NB4 (cell line): ENCODE data around the gene FUOM.

Experiments used
- POLR2A ChIP-seq: IDR thresholded peaks from 2 replicates; pipeline ENCODE4 v1.6.1; 2011; ENCODE audit warnings: mild to moderate bottlenecking; ENCODE audit not compliant: insufficient read length; ENCODE audit errors: extremely low read depth
- TF ChIP-seq, protein P1 (sequence below): IDR thresholded peaks from one replicate; pipeline ENCODE4 v1.5.1; 2012; ENCODE audit warnings: low read depth, low read length
- TF ChIP-seq, protein P2 (sequence below): IDR thresholded peaks from 2 replicates; pipeline ENCODE4 v1.6.1; 2011; ENCODE audit warnings: low read depth, low read length

DNA sequence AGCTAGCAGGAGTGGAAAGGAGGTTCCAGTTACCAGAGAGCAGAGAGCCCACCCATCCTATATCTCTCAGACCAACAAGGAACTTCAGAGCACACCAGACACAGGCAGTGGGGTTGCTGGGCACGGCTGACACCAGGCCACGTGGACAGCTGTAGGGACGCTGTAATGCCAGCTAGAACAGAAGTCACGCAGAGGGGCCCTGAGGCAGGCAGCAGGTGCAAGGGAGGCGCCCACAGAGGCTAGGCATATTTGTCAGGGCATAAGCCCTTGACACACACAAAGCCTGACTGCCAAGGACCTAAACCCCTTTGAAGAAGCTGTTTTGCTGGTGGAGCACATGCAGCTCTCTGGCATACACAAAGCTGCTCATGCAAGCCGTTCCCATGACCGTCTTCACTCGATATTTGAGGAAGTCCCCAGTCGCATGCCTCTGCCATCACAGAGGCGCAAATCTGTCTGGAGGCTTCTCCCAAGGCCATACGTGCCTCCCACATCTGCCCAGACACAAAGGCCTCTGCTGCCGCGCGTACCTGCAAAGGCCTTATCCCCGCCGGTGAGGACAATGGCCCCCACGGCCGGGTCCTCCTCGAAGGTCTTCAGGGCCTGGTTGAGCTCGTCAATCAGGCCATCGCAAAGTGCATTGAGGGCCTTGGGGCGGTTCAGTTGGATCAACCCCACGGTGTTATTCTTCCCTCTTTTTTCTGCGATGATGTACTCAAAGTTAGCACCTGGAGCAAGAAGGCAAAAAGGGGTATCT, 12.4 kb upstream of the FUOM start:
- TF ChIP-seq, protein P1, sequence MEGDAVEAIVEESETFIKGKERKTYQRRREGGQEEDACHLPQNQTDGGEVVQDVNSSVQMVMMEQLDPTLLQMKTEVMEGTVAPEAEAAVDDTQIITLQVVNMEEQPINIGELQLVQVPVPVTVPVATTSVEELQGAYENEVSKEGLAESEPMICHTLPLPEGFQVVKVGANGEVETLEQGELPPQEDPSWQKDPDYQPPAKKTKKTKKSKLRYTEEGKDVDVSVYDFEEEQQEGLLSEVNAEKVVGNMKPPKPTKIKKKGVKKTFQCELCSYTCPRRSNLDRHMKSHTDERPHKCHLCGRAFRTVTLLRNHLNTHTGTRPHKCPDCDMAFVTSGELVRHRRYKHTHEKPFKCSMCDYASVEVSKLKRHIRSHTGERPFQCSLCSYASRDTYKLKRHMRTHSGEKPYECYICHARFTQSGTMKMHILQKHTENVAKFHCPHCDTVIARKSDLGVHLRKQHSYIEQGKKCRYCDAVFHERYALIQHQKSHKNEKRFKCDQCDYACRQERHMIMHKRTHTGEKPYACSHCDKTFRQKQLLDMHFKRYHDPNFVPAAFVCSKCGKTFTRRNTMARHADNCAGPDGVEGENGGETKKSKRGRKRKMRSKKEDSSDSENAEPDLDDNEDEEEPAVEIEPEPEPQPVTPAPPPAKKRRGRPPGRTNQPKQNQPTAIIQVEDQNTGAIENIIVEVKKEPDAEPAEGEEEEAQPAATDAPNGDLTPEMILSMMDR: no peak
- TF ChIP-seq, protein P2, sequence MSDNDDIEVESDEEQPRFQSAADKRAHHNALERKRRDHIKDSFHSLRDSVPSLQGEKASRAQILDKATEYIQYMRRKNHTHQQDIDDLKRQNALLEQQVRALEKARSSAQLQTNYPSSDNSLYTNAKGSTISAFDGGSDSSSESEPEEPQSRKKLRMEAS: no peak
- TF ChIP-seq POLR2A: no peak
